ENCODE results near the gene CAPN5.

DNA sequence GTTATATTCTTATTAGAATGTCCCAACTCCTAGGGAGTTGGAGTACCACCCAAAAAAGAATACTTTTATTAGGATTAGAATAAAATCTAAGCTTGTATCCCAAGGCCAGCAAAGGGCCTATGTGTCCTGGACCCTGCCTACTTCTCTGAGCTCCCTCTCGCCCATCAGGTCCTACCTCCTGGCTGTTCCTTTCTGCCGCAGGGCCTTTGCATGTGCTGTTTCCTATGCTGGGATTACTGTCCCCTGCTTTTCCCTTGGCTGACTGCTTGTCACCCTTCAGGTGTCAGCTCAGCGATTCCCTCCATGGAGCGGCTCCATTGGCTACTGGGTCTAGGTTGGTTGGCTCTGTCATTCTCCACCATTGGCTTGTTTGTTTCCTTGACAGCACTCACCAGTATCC, 74.7 kb downstream of the CAPN5 start:
- TF ChIP-seq, protein P1, sequence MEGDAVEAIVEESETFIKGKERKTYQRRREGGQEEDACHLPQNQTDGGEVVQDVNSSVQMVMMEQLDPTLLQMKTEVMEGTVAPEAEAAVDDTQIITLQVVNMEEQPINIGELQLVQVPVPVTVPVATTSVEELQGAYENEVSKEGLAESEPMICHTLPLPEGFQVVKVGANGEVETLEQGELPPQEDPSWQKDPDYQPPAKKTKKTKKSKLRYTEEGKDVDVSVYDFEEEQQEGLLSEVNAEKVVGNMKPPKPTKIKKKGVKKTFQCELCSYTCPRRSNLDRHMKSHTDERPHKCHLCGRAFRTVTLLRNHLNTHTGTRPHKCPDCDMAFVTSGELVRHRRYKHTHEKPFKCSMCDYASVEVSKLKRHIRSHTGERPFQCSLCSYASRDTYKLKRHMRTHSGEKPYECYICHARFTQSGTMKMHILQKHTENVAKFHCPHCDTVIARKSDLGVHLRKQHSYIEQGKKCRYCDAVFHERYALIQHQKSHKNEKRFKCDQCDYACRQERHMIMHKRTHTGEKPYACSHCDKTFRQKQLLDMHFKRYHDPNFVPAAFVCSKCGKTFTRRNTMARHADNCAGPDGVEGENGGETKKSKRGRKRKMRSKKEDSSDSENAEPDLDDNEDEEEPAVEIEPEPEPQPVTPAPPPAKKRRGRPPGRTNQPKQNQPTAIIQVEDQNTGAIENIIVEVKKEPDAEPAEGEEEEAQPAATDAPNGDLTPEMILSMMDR (IDR thresholded peaks at IDR 0.05), result no peak
- TF ChIP-seq POLR2A (IDR thresholded peaks at IDR 0.05), result no peak
